Mesenchymal stem cell (in vitro differentiated cells and primary cell): ENCODE results near the gene PTRHD1.

ENCODE experiments used
- DNase-seq: peaks from one replicate; pipeline ENCODE4 v3.0.0-alpha.2; 2013
- H2AFZ ChIP-seq: one replicate; pipeline ENCODE4 v1.6.1; 2013; ENCODE audit warnings: low read depth, mild to moderate bottlenecking, control low read depth, inconsistent platforms, low read length, moderate library complexity
- H2AK5ac ChIP-seq: 2 replicates; pipeline ENCODE4 v1.6.1; 2013; ENCODE audit warnings: low read length, moderate library complexity, mild to moderate bottlenecking, inconsistent platforms; ENCODE audit not compliant: severe bottlenecking
- H2BK120ac ChIP-seq: one replicate; pipeline ENCODE4 v1.6.1; 2013; ENCODE audit warnings: low read depth, mild to moderate bottlenecking, inconsistent platforms, low read length, moderate library complexity
- H2BK12ac ChIP-seq, 2 experiments: one replicate each; pipeline ENCODE4 v1.6.1; 2013; ENCODE audit warnings: inconsistent platforms in 2 of 2, low read length in 2 of 2, mild to moderate bottlenecking in 2 of 2, moderate library complexity in 2 of 2, control low read depth in 1 of 2
- H2BK15ac ChIP-seq: one replicate; pipeline ENCODE4 v1.6.1; 2013; ENCODE audit warnings: mild to moderate bottlenecking, low read depth, inconsistent platforms; ENCODE audit not compliant: poor library complexity, severe bottlenecking
- H2BK5ac ChIP-seq: 2 replicates; pipeline ENCODE4 v1.6.1; 2013; ENCODE audit warnings: low read depth, mild to moderate bottlenecking, low read length, control low read depth, inconsistent platforms; ENCODE audit not compliant: poor library complexity, severe bottlenecking
- H3K14ac ChIP-seq, 2 experiments: one replicate each; pipeline ENCODE4 v1.6.1; 2013; ENCODE audit warnings: inconsistent platforms in 2 of 2, low read length in 2 of 2, control low read depth in 1 of 2, mild to moderate bottlenecking in 1 of 2, moderate library complexity in 1 of 2
- H3K18ac ChIP-seq, 2 experiments: one replicate each; pipeline ENCODE4 v1.6.1; 2013; ENCODE audit warnings: inconsistent platforms in 2 of 2, low read length in 2 of 2, control low read depth in 1 of 2, low read depth in 1 of 2, mild to moderate bottlenecking in 1 of 2
- H3K23ac ChIP-seq, 2 experiments: one replicate each; pipeline ENCODE4 v1.6.1; 2013; ENCODE audit warnings: inconsistent platforms in 2 of 2, low read length in 2 of 2, mild to moderate bottlenecking in 2 of 2, moderate library complexity in 2 of 2, control low read depth in 1 of 2
- H3K27ac ChIP-seq: 2 replicates; pipeline ENCODE4 v1.5.1; 2013; ENCODE audit warnings: mild to moderate bottlenecking, moderate library complexity, low read length, control low read depth, inconsistent platforms; ENCODE audit not compliant: poor library complexity, severe bottlenecking
- H3K27me3 ChIP-seq, 2 experiments: 2 replicates each; pipeline versions ENCODE4 v1.6.1 to v1.7.0; 2013; ENCODE audit warnings: low read length in 2 of 2, mild to moderate bottlenecking in 2 of 2, moderate library complexity in 2 of 2, control low read depth in 1 of 2, inconsistent platforms in 1 of 2; ENCODE audit not compliant: control insufficient read depth in 1 of 2, insufficient read depth in 1 of 2
- H3K36me3 ChIP-seq, 2 experiments: 2 replicates each; pipeline versions ENCODE4 v1.6.1 to v1.7.0; 2013; ENCODE audit warnings: low read length in 2 of 2, control low read depth in 1 of 2, inconsistent platforms in 1 of 2, low read depth in 1 of 2, mild to moderate bottlenecking in 1 of 2; ENCODE audit not compliant: insufficient read depth in 2 of 2, control insufficient read depth in 1 of 2
- H3K4ac ChIP-seq, 2 experiments: one replicate each; pipeline ENCODE4 v1.6.1; 2013; ENCODE audit warnings: inconsistent platforms in 2 of 2, low read length in 2 of 2, mild to moderate bottlenecking in 2 of 2, moderate library complexity in 2 of 2, control low read depth in 1 of 2, low read depth in 1 of 2
- H3K4me1 ChIP-seq: 2 replicates; pipeline ENCODE4 v1.6.1; 2013; ENCODE audit warnings: low read depth, low read length, control low read depth; ENCODE audit not compliant: control insufficient read depth, insufficient read depth
- H3K4me2 ChIP-seq: 2 replicates; pipeline ENCODE4 v1.6.1; 2013; ENCODE audit warnings: low read length, mild to moderate bottlenecking, inconsistent platforms; ENCODE audit not compliant: poor library complexity, severe bottlenecking
- H3K4me3 ChIP-seq, 2 experiments: 2 replicates each; pipeline versions ENCODE4 v1.5.1 to v1.7.0; 2013; ENCODE audit warnings: low read length in 2 of 2, mild to moderate bottlenecking in 2 of 2, control low read depth in 1 of 2, low read depth in 1 of 2; ENCODE audit not compliant: insufficient read depth in 1 of 2
- H3K79me1 ChIP-seq: replicated peaks from 2 replicates; pipeline ENCODE4 v1.6.1; 2013; ENCODE audit warnings: mild to moderate bottlenecking, control low read depth, low read length, inconsistent platforms; ENCODE audit not compliant: poor library complexity, severe bottlenecking
- H3K9ac ChIP-seq: 2 replicates; pipeline ENCODE4 v1.7.0; 2013; ENCODE audit warnings: mild to moderate bottlenecking, low read length, moderate library complexity
- H3K9me3 ChIP-seq: 2 replicates; pipeline ENCODE4 v1.7.0; 2013; ENCODE audit warnings: mild to moderate bottlenecking, low read length; ENCODE audit not compliant: control insufficient read depth
- H4K8ac ChIP-seq: one replicate; pipeline ENCODE4 v1.6.1; 2013; ENCODE audit warnings: inconsistent platforms, mild to moderate bottlenecking, low read length, moderate library complexity
- H4K91ac ChIP-seq: one replicate; pipeline ENCODE4 v1.6.1; 2013; ENCODE audit warnings: mild to moderate bottlenecking, low read length, inconsistent platforms
- WGBS: methylation state at CpG from one replicate; pipeline ENCODE4 v1.1.7; 2013; ENCODE audit warnings: mixed read lengths; 5-methylcytosine and 5-hydroxymethylcytosine counted together

Gene PTRHD1

DNA sequence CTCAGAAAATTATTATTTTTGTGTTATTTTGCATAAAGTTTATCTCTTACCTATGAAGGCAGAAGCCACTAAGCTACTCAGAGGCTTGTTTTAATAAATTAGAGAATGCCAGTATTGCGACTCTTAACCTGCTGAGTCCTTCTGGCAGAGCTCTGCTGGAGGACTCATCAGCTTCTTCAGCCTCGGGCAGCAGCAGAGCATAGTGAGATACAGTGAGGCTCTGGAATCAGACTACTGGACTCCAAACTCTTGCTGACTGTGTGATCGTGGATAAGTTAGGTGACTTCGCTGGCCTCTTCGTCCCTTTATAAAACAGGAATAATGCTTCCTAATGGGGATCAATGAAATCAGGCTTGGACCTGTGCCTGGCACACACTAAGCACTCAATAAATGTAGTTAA lies 1.7 kb downstream of the PTRHD1 start:
- no peak overlapping the region for H2BK120ac ChIP-seq
- no peak overlapping the region for H2AFZ ChIP-seq
- H3K4ac ChIP-seq, result no peak overlapping the region
- H4K91ac ChIP-seq, result no peak overlapping the region
- no peak overlapping the region for H2BK5ac ChIP-seq
- H3K9me3 ChIP-seq, result no peaks in the 10 kb centered on the region
- no peak overlapping the region for H3K14ac ChIP-seq
- H3K4me1 ChIP-seq, result peaks cover 2% of the 10 kb centered on the region
- no peaks in the 10 kb centered on the region for H3K27me3 ChIP-seq
- peaks cover 3% of the 10 kb centered on the region for H3K79me1 ChIP-seq
- no peak overlapping the region for H2BK15ac ChIP-seq
- H3K36me3 ChIP-seq, result peaks cover 11 to 18% of the 10 kb centered on the region in 2 experiments
- WGBS, result 99% methylated on average over 5 of the region's 5 CpGs
- H3K18ac ChIP-seq, result no peak overlapping the region
- no peak for DNase-seq
- peak overlapping the region; percentile 96 for H3K9ac ChIP-seq
- H2AK5ac ChIP-seq, result no peak overlapping the region
- no peak overlapping the region for H4K8ac ChIP-seq
- H3K27ac ChIP-seq, result no peak overlapping the region
- H2BK12ac ChIP-seq, result no peak overlapping the region
- H3K23ac ChIP-seq, result no peak overlapping the region
- no peak overlapping the region for H3K4me3 ChIP-seq
- H3K4me2 ChIP-seq, result no peak overlapping the region

DNA sequence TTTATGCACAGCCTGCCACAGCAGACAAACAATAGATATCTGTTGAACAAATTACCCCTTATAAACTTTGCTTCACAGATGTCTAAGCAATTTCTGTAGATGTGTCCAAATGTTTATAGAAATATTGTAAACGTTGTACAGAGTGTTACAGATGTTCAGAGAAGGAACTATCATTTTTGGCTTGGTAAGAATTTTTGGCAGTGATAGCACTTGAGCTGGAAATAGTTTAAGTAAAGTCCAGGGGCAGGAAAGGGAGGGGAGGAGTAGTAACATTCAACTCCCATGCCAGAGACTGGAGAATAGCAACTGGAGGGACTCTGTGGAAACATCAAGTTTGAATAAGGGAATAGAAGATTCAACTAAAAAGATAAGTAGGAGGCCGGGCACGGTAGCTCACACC lies 4.4 kb downstream of the PTRHD1 start:
- Histone ChIP-seq H3K9ac (no peak overlapping the region), H3K4me3 (no peak overlapping the region), H2AK5ac (no peak overlapping the region), H2BK12ac (no peak overlapping the region), H2AFZ (no peak overlapping the region), H3K27ac (no peak overlapping the region), H4K91ac (no peak overlapping the region), H2BK5ac (no peak overlapping the region), H3K9me3 (peaks cover 4% of the 10 kb centered on the region), H3K18ac (no peak overlapping the region), H2BK120ac (no peak overlapping the region), H2BK15ac (no peak overlapping the region), H3K36me3 (peaks cover 11 to 18% of the 10 kb centered on the region in 2 experiments), H4K8ac (no peak overlapping the region), H3K79me1 (peaks cover 3% of the 10 kb centered on the region), H3K23ac (no peak overlapping the region), H3K4me1 (no peaks in the 10 kb centered on the region), H3K4me2 (no peak overlapping the region), H3K27me3 (no peaks in the 10 kb centered on the region), H3K4ac (no peak overlapping the region), H3K14ac (no peak overlapping the region)
- no peak for DNase-seq
- WGBS, result 56% methylated on average over 3 of the region's 3 CpGs

DNA sequence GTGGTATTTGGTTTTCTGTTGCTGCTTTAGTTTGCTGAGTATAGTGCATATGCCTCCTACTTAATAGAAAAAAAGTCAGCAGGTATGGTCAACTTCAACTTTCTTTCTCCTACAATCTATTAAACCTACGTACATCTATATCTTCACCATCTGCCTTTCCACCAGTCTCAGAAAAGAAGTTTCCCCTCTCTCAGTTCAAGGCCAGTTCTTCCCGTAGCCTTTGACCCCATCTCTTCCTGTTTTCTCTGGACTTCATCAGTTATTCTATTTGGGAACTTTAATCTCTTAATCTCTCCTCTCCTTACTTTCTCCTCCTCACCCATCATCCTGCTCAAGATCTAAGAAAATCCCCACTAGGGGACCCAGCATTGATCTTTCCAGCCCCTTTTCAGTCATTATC lies 5.7 kb downstream of the PTRHD1 start:
- Histone ChIP-seq H3K14ac (no peak overlapping the region), H3K4me1 (no peaks in the 10 kb centered on the region), H3K9me3 (peaks cover 4% of the 10 kb centered on the region), H2BK15ac (no peak overlapping the region), H3K18ac (no peak overlapping the region), H3K23ac (no peak overlapping the region), H3K36me3 (peaks cover 11 to 18% of the 10 kb centered on the region in 2 experiments), H3K4me2 (no peak overlapping the region), H3K4me3 (no peak overlapping the region), H2BK5ac (no peak overlapping the region), H4K91ac (no peak overlapping the region), H3K79me1 (peaks cover under 1% of the 10 kb centered on the region), H2BK120ac (no peak overlapping the region), H2AFZ (no peak overlapping the region), H3K27ac (no peak overlapping the region), H2AK5ac (no peak overlapping the region), H3K27me3 (no peaks in the 10 kb centered on the region), H3K4ac (no peak overlapping the region), H2BK12ac (no peak overlapping the region), H4K8ac (no peak overlapping the region), H3K9ac (no peak overlapping the region)
- DNase-seq, result no peak
- 82% methylated on average over 2 of the region's 2 CpGs for WGBS

GRCh38 chr2:24785671-24786321 lies 7.4 kb downstream of the PTRHD1 start:
- no peaks in the 10 kb centered on the region for H3K4me1 ChIP-seq
- peaks cover 4% of the 10 kb centered on the region for H3K9me3 ChIP-seq
- H3K14ac ChIP-seq, result no peak overlapping the region
- H2BK15ac ChIP-seq, result no peak overlapping the region
- no peak overlapping the region for H3K18ac ChIP-seq
- H2AK5ac ChIP-seq, result no peak overlapping the region
- H2BK120ac ChIP-seq, result no peak overlapping the region
- H3K36me3 ChIP-seq, result peaks cover 11 to 18% of the 10 kb centered on the region in 2 experiments
- H3K4me2 ChIP-seq, result no peak overlapping the region
- no peaks in the 10 kb centered on the region for H3K79me1 ChIP-seq
- no peak overlapping the region for H4K8ac ChIP-seq
- H2AFZ ChIP-seq, result no peak overlapping the region
- H3K4me3 ChIP-seq, result no peak overlapping the region
- no peak overlapping the region for H4K91ac ChIP-seq
- no peak overlapping the region for H3K27ac ChIP-seq
- no peak overlapping the region for H3K9ac ChIP-seq
- no peak for DNase-seq
- no peak overlapping the region for H3K4ac ChIP-seq
- H3K23ac ChIP-seq, result no peak overlapping the region
- H3K27me3 ChIP-seq, result no peaks in the 10 kb centered on the region
- 92% methylated on average over 6 of the region's 6 CpGs for WGBS
- no peak overlapping the region for H2BK5ac ChIP-seq
- no peak overlapping the region for H2BK12ac ChIP-seq
